22Rv1 (cell line): Measurements from ENCODE around the gene MICAL1.

Experiments
- ZFX ChIP-seq: fragments of 450-650 bp; IDR thresholded peaks from 2 replicates; pipeline ENCODE4 v1.6.1; 2017; ENCODE audit warnings: antibody characterized with exemption, borderline replicate concordance
- TF ChIP-seq, protein P1 (sequence below): fragments of 450-650 bp; IDR thresholded peaks from 2 replicates; pipeline ENCODE4 v1.5.1; 2017; ENCODE audit warnings: mild to moderate bottlenecking

DNA sequence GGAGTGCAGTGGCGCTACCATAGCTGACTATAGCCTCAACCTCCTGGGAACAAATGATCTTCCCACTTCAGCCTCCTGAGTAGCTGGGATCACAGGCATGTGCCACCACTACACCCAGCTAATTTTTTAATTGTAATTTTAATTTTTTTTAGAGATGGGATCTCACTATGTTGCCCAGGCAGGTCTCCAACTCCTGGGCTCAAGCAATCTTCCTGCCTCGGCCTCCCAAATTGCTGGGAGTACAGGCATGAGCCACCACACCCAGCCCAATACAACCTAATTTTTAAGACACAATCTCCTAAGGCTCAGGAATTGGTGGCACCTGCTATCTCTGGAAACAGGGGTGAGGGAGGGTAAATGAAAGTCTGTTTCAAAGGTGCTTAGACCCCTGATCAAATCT, 21.6 kb upstream of the MICAL1 start:
- TF ChIP-seq, protein P1, sequence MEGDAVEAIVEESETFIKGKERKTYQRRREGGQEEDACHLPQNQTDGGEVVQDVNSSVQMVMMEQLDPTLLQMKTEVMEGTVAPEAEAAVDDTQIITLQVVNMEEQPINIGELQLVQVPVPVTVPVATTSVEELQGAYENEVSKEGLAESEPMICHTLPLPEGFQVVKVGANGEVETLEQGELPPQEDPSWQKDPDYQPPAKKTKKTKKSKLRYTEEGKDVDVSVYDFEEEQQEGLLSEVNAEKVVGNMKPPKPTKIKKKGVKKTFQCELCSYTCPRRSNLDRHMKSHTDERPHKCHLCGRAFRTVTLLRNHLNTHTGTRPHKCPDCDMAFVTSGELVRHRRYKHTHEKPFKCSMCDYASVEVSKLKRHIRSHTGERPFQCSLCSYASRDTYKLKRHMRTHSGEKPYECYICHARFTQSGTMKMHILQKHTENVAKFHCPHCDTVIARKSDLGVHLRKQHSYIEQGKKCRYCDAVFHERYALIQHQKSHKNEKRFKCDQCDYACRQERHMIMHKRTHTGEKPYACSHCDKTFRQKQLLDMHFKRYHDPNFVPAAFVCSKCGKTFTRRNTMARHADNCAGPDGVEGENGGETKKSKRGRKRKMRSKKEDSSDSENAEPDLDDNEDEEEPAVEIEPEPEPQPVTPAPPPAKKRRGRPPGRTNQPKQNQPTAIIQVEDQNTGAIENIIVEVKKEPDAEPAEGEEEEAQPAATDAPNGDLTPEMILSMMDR: no peak
- TF ChIP-seq ZFX: no peak
